GM12864 (cell line): ENCODE measurements around the gene BTG4.
A peak's percentile ranks its signal among the peaks of the same experiment; 100 is the strongest.

Source experiments
- DNase-seq: peaks from one replicate; pipeline ENCODE4 v3.0.0-alpha.2; 2011; ENCODE audit warnings: low read depth
- H3K4me3 ChIP-seq: 2 replicates; pipeline ENCODE4 v1.5.1; 2011; ENCODE audit warnings: mild to moderate bottlenecking, low read depth, low read length, control low read depth
- TF ChIP-seq, protein P1 (sequence below): IDR thresholded peaks from 2 replicates; pipeline ENCODE4 v1.5.1; 2011; ENCODE audit warnings: low read depth, mild to moderate bottlenecking, moderate library complexity, low read length, control low read depth, inconsistent platforms; ENCODE audit errors: missing control alignments

The BTG4 gene

GRCh38 chr11:111456859-111457730 lies 55.1 kb downstream of the BTG4 start:
- DNase-seq, result no peak
- no peak overlapping the region for H3K4me3 ChIP-seq
- TF ChIP-seq, protein P1, sequence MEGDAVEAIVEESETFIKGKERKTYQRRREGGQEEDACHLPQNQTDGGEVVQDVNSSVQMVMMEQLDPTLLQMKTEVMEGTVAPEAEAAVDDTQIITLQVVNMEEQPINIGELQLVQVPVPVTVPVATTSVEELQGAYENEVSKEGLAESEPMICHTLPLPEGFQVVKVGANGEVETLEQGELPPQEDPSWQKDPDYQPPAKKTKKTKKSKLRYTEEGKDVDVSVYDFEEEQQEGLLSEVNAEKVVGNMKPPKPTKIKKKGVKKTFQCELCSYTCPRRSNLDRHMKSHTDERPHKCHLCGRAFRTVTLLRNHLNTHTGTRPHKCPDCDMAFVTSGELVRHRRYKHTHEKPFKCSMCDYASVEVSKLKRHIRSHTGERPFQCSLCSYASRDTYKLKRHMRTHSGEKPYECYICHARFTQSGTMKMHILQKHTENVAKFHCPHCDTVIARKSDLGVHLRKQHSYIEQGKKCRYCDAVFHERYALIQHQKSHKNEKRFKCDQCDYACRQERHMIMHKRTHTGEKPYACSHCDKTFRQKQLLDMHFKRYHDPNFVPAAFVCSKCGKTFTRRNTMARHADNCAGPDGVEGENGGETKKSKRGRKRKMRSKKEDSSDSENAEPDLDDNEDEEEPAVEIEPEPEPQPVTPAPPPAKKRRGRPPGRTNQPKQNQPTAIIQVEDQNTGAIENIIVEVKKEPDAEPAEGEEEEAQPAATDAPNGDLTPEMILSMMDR, result no peak

GRCh38 chr11:111456086-111456858 lies 55.9 kb downstream of the BTG4 start:
- H3K4me3 ChIP-seq, result no peak overlapping the region
- TF ChIP-seq, protein P1, result no peak
- DNase-seq, result no peak

- H3K4me3 ChIP-seq, result no peak overlapping the region
- DNase-seq, result no peak
- TF ChIP-seq, protein P1, result no peak
These were observed 56.7 kb downstream of the BTG4 start for GRCh38 chr11:111455291-111456085.

GRCh38 chr11:111454561-111455192 lies 57.5 kb downstream of the BTG4 start:
- DNase-seq, result no peak
- H3K4me3 ChIP-seq, result no peak overlapping the region
- TF ChIP-seq, protein P1, result peak; percentile 63

DNA sequence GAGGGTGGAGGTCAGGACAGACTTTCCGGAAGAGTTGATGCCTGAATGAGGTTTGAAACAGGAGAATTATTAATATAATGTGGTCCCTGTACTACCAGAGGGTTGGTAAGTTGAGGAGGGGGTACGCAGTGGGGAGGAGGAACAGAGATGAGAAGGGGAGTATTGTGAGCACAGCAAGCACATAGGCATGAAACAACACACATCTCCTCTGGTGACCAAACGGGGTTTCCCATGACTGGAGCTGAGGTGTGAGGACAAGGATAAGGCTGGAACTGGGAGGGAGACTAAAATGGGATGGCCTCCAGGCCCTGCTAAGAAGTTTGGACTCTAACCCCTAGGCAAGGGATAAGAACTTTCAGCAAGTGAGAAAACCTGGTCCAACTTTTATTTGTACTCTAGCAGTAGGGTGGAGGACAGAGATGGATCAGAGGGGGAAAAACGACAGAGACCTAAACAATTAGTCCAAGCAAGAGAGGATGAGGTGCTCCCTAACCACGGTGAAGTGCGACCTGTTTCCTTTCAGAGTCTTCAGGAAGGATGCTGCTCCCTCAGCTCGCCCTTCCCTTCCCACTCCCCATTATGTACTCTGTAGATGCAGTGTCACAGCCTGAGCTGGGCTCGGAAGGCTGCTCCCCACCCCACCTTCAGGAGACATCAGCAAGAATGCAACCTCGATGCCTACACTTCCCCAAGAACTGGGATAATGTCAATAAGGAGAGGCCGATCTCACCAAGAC lies 59.2 kb downstream of the BTG4 start:
- TF ChIP-seq, protein P1, result no peak
- H3K4me3 ChIP-seq, result no peak overlapping the region
- no peak for DNase-seq

- TF ChIP-seq, protein P1, result no peak
- no peak overlapping the region for H3K4me3 ChIP-seq
- DNase-seq, result no peak
These were observed 60.0 kb downstream of the BTG4 start for GRCh38 chr11:111452146-111452545.
